WI38 (cell line): ENCODE measurements around the gene MYH1.
"Not testable (repeated sequence)": the region's sequence is repeated elsewhere in the genome, so short reads cannot be mapped to it uniquely, and the experiment has no call there.

ENCODE experiments used
- H3K4me3 ChIP-seq: 2 replicates; pipeline ENCODE4 v1.5.1; 2011; ENCODE audit warnings: low read depth, mild to moderate bottlenecking, control low read depth, low read length
- TF ChIP-seq, protein P1 (sequence below): IDR thresholded peaks from 2 replicates; pipeline ENCODE4 v1.5.1; 2012; ENCODE audit warnings: low read depth, mild to moderate bottlenecking, control low read depth, low read length

MYH1 gene

DNA sequence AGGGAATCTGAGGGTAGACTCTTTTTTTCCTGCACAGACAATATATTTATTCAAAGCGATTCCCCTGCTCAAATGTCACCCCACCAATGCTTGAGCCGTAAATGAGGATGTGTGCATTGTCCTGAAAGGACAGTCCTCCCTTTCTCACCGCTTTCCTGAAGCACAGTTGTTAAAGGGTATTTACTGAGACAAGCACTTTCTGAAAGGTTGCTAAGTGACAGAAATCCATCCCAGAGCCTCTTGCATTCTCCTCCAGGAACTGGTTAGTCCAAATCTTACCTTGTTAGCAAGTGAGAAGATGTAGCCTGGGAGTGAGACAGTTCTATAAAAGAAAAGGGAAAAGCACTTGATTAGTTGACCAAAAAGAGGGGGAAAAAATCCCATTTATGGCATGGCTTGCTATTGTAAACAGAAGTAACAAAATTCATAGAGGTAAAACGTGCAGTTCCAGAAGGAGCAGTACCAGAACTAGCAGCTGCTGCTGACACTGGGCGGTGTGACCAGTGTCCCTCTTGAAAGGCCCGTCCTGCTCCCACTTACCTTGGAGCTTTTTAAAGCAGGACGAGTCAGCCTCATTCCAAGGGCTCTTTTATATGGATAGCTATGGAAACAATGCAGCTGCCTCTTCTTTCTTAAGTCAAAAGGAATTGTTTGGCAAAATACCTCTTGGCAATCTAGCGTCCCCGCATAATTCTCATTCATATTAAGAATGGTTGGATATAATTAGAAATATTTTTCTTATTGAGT, 30.9 kb upstream of the MYH1 start, which contains the start of gene MYH2:
Gene MYH2, minus strand, starts transcription at position 563 of the 747 bp plus-strand sequence. CDS start 1,738 bp downstream, outside the sequence.
- no peak within 1 kb of the TSS for H3K4me3 ChIP-seq
- TF ChIP-seq, protein P1, sequence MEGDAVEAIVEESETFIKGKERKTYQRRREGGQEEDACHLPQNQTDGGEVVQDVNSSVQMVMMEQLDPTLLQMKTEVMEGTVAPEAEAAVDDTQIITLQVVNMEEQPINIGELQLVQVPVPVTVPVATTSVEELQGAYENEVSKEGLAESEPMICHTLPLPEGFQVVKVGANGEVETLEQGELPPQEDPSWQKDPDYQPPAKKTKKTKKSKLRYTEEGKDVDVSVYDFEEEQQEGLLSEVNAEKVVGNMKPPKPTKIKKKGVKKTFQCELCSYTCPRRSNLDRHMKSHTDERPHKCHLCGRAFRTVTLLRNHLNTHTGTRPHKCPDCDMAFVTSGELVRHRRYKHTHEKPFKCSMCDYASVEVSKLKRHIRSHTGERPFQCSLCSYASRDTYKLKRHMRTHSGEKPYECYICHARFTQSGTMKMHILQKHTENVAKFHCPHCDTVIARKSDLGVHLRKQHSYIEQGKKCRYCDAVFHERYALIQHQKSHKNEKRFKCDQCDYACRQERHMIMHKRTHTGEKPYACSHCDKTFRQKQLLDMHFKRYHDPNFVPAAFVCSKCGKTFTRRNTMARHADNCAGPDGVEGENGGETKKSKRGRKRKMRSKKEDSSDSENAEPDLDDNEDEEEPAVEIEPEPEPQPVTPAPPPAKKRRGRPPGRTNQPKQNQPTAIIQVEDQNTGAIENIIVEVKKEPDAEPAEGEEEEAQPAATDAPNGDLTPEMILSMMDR: no peak

DNA sequence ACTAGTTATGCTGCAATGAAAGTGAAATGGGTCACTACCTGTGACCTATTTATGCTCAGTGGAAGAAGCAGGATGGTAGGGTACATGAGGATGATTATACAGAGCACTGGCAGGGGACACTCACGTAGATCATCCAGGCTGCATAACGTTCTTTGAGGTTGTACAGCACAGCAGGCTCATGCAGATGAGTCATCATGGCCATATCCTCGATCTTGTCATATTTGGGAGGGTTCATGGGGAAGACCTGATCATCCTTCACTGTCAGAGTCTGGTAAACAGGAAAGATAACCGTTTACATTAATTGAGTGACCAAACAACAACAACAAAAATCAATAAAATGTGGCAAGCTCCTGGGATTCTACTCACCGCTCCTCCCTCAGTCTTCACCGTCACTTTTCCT, 29.0 kb upstream of the MYH1 start:
- TF ChIP-seq, protein P1: no peak

DNA sequence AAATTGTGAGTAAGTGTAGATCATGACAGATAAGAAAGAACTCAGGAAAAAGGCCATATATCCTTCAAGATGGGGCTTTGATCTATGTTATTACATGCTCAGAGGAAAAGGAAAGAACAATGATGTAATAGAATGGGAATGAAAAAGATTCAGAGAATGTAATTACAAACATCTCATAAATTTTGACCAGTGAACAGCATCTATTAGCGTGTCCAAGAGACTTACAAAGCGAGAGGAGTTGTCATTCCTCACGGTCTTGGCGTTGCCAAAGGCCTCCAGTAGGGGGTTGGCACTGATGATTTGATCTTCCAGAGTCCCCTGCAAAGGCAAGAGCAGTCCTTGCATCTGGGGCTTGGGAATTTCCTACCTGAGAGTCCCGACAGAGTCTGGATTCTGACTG, 25.1 kb upstream of the MYH1 start:
- H3K4me3 ChIP-seq: not testable (repeated sequence)

More for the DNA sequence above, 29.0 kb upstream of the MYH1 start:
- H3K4me3 ChIP-seq: no peak overlapping the region

DNA sequence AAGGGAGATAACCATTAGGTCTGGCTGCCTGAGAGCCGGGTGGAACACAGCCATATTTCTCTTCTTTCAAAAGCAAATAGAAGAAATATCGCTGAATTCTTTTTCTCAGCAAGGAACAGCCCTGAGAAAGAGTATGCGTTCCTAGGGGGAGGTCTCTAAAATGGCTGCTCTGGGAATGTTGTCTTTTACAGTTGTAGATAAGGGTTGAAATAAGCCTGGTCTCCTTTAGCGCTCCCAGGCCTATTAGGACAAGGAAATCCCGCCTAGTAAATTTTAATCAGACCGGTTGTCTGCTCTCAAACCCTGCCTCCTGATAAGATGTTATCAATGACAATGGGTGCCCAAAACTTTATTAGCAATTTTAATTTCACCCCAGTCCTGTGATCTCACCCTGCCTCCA, 22.8 kb upstream of the MYH1 start:
- H3K4me3 ChIP-seq: not testable (repeated sequence)

DNA sequence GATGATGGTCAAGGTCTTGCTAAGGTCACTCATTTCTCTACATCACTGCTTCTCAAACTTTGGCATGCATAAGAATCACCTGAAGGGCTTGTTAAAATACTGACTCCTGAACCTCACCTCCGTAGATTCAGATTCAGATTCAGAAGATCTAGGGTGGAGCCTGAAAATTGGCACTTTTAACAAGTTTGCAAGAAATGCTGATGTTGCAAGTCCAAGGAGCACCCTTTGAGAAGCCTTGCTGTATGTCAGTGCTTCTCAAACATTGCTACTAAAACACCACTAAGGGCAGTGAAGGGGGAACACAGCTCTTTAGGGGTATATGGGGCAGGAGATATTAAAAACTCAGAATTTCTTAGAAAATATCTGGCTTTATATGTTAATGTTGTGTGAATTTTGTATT, 13.7 kb upstream of the MYH1 start:
- TF ChIP-seq, protein P1: no peak

DNA sequence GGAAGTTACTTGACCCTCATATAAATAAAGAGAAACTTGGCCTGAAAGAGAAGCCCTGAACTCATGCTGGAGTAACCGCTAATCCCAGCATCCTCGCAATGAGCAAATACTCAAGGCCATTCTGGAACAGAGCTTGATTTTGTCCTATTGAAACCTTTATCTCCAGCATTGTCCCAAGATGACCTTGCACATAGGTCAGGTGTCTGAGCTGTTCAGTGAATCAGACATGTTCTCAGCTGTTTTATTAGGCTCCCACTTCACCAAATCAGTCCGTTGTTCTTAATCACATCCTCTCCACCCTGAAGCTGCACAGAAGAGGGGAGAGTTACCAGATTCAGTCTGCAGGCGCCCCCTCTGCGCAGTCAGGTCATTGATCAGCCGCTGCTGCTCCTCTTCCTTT, 9.1 kb upstream of the MYH1 start:
- H3K4me3 ChIP-seq: no peak overlapping the region
- TF ChIP-seq, protein P1: no peak

More for the DNA sequence above, 13.7 kb upstream of the MYH1 start:
- H3K4me3 ChIP-seq: no peak overlapping the region

DNA sequence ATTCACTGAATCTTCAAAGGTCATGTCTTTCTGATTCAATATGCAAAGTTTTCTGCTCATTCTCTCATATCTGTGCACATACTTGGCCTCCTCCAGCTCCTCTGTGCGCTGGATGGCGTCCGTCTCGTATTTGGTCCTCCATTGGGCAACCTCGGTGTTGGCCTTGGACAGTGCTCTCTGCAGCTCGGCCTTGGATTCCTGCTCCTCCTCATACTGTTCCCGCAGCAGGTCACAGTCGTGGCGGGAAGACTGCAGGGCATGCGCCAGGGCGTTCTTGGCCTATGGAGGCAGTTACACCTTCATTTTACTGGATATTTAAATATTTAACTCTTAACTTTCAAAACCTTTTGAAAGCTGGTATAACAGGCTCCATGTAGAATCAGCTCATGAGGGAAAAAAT, 8.2 kb upstream of the MYH1 start:
- TF ChIP-seq, protein P1: no peak
- H3K4me3 ChIP-seq: no peak overlapping the region

DNA sequence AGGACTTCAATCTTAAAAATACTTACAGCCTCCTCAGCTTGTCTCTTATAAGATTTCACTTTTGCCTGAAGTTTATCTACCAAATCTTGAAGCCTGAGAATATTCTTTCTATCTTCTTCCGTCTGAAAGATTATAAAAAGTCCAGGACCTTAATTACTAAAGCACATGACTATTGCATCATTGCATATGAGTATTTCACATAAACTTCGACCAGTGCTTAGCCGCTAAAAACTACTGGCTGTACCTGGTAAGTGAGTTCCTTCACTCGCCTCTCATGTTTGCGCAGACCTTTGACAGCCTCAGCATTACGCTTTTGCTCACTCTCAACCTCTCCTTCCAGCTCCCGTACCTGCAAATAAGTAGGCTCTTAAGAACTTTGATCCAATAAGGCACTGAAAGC, 4.7 kb upstream of the MYH1 start:
- TF ChIP-seq, protein P1: no peak

More for the DNA sequence above, 4.7 kb upstream of the MYH1 start:
- H3K4me3 ChIP-seq: no peak overlapping the region
